GM23248 (cell line): ENCODE results near the gene RNF150.

Experiments
- EZH2 ChIP-seq: fragments of 200-600 bp; sonication (generic); IDR thresholded peaks from 2 replicates; pipeline ENCODE4 v1.6.1; 2018; ENCODE audit warnings: antibody characterized with exemption, mild to moderate bottlenecking; ENCODE audit not compliant: insufficient read depth, poor library complexity, severe bottlenecking
- EZH2phosphoT487 ChIP-seq: fragments of 200-600 bp; sonication (generic); IDR thresholded peaks from 2 replicates; pipeline ENCODE4 v1.6.1; 2018; ENCODE audit warnings: antibody characterized with exemption, moderate library complexity, mild to moderate bottlenecking, low read depth; ENCODE audit not compliant: insufficient read depth

- TF ChIP-seq EZH2 (no peak), EZH2phosphoT487 (no peak)
These were observed 281.5 kb downstream of the RNF150 start for GRCh38 chr4:140851804-140852203.
